ENCODE measurements around the gene KCMF1.

KCMF1 gene

DNA sequence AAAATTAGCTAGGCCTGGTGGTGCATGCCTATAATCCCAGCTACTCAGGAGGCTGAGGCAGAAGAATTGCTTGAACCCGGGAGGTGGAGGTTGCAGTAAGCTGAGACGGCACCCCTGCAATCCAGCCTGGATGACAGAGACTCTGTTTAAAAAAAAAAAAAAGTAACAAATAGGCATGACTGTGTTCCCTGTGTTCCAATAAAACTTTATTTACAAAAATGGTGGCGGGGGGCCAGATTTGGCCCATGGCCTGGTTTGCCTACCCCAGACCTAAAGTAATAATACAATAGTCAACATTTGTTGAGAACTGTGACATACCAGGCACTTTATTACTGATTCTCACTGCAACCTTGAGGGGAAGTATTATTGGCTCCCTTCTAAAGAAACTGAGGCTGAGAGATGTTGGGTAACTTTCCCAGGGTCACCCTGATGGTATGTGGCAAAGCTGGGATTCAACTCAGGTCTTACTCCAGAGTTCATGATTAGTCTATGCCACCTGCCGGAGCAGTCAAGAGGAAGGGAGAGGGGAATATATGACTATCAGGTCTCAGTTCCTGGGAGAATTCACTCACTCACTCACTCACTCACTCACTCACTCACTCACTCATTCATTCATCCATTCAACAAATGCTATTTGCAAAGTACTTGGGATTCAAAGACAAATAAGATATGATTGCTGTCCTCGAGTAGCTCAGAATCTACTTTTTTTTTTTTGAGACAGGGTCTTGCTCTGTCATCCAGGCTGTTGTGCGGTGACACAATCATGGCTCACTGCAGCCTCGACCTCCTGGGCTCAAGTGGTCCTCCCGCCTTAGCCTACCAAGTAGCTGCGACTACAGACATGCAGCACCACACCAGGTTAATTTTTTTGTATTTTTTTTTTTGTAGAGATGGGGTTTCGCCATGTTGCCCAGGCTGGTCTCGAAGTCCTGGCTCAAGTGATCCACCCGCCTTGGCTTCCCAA lies 14.3 kb upstream of the KCMF1 start:
- no peak for DNase-seq

DNA sequence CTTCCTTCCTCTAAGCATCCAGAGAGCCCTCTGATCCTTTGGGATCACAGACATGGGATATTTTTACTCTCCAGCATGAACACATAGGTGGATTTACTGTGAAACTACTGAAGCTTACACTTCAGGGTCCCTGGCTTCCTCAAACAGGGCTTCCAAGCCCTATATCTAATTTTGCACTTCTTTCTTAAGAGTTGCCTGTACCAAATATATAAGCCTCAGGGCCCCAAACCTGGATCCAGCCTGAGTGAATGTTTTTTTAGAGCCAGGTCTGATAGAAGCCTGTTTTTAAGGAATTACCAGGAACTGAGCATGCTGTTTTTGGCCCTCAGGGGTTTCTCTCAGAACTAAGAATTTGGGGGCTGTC lies 13.2 kb upstream of the KCMF1 start:
- no peak for DNase-seq

DNA sequence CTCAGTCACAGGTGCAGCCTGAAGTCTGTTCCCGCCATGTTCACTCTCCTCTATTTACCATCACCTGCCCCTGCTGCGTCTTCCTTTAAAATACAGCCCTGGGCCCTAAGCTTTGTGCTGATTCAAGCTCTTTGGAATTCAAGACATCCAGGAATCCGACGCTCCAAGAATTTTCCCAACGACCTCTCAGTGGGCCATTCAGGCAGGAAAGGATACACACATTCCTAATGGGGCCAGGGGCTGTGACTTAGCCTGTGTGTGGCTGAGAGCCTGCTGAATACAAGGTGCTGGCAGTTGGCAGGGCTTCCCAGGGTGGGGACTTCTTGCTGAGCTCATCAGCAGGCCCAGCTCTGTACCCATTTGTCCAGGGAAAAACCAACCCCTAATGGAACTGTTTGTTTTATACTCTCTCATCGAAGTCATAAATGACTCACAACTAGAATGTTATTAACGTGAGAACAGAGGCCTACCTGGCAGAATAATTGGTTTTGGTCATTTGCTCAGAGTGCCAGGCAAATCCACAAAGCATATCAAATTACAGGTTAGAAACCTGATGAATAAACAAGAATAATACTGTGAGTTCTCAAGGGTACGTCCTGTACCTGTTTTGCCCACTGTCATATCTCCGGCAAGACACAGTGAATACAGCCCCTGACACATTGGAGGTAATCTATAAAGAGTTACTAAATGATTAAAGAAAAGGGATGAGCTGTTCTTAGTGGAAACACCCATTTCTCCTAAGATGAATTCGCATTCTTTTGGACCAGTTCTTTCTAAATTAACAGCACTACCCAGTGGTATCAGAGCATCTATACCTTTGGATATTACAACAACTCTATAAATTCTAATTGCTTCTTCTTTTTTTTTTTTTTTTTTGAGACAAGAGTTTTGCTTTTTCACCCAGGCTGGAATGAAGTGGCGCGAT lies 12.6 kb upstream of the KCMF1 start:
- no peak for DNase-seq

GRCh38 chr2:84959095-84959565 lies 11.8 kb upstream of the KCMF1 start:
- peak; percentile 47 to 66 for DNase-seq

DNA sequence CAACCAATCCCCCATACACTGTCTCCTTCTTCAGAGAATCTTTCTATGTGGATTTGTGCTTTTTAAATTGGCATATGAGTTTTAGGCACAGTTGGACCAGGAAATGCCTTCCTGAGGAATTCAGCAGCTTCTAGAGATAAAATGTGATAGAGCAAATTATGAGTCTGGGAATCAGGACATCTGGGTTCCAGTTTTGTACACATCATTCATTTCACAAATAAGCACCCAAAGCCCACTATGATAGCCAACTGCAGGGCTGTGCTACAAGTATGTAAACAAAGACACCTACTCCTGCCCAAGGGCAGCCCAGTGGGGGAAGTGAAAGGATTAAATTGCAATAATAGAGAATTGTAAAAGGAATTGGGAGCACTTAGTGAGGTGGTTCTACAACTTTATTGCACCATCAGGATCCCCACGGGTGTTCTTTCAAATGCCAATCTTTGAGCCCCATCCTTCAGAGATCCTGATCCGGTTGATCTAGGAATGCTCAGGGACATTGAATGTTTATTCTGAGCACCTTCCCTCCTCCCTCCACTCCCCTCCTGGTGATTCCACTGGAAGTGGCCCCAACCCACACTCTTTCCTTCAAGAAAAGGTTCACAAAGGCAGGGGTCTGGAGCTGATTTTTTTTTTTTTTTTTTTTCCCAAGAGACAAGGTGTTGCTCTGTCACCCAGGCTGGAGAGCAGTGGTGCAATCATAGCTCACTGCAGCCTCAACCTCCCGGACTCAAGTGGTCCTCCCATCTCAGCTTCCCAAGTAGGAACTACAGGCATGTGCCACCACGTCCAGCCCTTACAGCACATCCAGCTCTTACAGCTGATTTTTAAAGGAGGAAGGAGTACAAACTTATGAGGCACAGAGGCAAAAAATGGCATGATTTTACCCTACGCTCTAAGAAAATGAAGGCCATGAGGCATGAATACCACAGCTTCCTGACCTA lies 11.1 kb upstream of the KCMF1 start:
- peak in 1 of 2 donors; percentile 23 for DNase-seq

DNA sequence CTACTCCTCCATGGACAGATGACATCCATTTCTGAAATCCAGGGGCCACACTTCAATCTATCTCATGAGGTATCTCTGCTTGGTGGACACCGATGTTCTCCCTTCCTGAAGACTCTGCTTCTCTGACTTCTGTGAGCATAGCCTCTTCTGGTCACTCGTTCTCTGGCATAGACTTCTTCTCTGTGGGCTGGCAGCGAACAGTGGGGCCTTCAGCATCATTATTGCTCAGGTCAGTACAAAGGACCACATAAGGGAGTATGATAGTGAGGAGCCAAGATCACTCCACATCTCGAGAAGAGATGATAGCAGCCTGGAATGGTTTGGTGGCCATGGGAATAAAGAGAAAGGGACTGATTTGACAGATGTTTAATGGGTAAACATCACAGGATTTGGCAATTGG lies 8.0 kb upstream of the KCMF1 start:
- no peak for DNase-seq

DNA sequence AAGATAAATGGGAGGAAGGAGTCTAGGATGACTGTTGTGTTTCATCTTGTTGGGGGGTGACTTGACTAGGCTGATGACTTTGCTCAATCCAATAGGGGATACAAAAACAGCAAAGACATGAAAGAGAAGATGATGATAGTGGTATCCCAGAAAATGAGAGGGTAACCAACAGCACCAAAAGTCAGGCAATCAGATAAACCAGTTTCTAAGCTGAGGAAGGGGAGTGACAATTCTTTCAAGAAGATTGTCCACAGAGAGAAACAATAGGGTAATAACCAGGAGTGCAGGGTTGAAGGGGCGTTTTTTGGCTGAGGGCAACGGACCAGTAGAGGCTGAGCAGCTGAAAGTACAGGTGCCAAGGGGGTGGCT lies 7.7 kb upstream of the KCMF1 start:
- DNase-seq = no peak

DNA sequence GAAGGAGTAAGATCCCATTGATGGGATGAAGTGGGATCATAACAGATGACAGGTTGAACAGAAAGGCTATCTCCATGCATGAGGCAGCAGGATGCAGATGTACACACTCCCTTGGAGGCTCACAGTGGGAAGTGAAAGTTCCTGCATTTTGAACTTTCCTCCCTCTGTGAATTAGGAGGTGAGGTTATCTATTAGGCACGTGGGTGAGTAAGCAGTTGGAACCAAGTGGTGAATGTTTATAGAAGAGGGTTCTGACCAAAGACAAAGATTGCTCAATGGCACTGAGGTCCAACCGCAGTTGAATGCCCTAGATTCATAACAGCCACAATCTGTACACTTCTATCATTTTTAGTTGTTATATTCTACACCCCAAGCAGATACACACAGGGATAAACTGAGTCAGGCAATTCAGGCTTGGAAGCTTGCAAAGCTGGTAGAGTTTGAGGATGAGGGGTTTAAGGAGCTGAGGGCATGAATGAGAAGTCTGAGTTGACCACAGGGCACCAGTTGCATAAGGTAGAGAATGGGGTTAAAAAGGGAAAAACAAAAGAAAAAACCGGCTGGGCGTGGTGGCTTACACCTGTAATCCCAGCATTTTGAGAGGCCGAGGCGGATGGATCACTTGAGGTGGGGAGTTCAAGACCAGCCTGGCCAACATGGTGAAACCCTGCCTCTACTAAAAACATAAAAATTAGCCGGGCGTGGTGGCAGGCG lies 7.1 kb upstream of the KCMF1 start:
- DNase-seq = peak; percentile 51 to 70

DNA sequence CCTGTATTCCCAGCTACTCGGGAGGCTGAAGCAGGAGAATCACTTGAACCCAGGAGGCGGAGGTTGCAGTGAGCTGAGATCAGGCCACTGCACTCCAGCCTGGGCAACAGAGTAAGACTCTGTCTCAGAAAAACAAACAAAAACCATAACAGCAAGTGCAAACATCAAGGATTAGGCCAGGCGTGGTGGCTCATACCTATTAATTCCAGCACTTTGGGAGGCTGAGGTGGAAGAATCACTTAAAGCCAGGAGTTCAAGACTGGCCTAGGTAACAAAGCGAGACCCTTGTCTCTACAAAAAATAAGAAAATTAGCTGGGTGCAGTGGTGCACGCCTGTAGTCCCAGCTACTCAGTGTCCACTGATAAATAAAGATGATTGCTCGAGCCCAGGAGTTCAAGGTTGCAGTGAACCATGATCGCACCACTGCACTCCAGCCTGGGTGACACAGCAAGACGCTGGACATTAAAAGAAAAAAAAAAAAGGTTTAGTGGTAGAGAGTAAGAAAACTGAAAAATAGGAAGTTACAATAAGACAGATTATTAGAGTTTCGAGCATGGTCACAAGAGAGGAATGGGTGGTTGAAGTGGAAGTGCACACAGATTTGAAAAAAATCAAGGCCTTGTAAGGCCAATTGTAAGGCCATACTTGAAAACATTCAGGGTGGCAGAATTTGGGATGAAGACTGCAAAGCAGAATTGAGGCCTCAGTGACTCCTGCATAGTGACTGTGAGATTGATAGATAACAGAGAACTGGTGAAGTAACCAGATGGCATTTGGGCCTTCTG lies 6.4 kb upstream of the KCMF1 start:
- DNase-seq = peak; percentile 18 to 57

GRCh38 chr2:84965192-84965516 lies 5.8 kb upstream of the KCMF1 start:
- no peak for DNase-seq

GRCh38 chr2:84965827-84966226 lies 5.1 kb upstream of the KCMF1 start:
- no peak for DNase-seq

- DNase-seq = peak; percentile 60 to 61
These were observed 4.2 kb upstream of the KCMF1 start for GRCh38 chr2:84966731-84967130.

- DNase-seq = peak; percentile 25 to 43
These were observed 1.3 kb upstream of the KCMF1 start for GRCh38 chr2:84969511-84970209.

DNA sequence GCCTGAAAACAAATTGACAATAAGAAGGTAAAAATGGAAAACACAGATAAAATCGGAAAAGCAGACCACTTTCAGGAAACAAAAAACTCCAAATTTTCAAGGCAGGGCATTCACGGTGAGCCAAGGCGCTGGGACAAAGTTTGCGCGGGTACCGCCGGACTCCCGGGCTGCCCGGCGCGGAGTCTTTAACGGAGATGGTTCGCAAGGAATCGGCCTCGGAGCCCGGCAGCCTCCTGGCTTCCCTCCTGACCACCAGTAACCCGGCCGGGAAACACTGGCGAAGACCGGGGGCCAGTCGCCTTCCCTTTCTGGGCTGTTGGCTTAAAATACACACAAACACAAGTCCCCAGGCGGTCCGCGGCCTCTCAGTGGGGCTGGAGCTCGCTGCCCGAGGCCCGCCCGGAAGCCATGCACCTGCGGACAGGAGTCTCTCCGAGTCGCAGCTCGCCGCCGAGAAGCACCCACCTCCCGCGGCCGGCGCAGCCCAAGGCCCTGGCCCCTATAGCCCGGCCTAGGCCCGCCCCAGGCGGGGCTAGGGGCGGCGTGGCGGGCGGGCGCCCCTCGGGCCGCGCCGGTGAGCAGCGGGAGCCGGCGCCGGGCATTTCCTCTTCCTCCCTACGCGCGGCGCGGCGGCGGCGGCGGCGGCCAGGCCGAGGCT lies 622 bp upstream of the KCMF1 start:
- DNase-seq = peak; percentile 47 to 48

DNA sequence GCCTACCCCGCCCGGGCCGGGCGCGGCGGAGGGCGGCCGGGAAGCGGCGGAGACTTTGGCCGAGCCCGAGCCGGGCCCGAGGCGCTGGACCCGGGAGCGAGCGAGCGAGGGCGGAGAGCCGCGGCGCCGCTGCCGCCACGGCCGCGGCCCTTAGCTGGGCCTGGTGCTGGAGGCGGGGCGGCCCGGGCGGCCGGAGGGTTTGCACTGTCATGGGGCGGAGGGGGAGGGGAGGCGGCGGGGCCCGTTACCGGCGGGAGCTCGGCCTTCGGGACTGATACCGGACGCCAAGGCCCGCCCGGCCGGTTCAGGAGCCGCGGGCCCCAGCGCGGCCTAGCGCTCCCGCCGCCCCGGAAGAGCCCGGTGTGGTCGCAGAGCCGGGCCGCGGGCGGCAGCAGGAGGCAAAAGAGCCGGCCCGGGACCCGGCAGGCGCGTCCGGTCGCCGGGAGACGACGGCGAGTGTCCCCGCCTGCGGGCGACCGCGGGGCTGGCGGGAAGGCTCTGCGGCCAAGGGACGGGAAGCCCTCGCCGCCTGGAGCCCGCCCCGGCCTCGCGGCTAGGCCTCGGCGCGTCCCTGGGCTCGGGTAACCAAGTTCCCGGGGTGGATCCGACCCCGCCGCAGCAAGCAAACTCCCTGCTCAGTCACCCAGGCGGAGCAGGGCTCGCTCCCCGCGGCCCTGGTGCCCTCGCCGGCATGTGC lies 697 bp downstream of the KCMF1 start:
- peak; percentile 38 for DNase-seq

- DNase-seq = no peak
These were observed 1.3 kb downstream of the KCMF1 start for GRCh38 chr2:84972207-84972783.

DNA sequence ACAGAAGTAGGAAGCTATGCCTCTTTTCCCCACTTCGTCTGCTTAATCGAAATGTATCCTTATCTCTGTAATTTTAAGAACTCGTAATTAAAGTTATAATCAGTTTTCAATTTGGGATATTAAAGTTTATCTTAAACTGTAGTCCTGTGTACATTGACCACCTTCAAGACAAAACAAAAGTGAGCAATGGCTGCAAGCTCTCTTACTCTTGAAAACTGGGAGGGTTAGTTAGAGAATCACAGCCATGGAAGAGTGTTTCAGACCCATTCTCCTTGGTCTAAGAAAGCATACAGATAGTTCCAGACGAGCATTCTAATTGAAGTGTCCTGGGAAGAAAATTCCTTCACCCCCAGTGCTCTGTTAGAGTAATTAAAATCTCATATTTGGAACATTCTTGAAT lies 2.0 kb downstream of the KCMF1 start:
- peak in 1 of 2 donors; percentile 23 for DNase-seq

GRCh38 chr2:84980263-84980983 lies 9.5 kb downstream of the KCMF1 start:
- no peak for DNase-seq
